Stimulated activated naive CD4-positive, alpha-beta T cell treated with Interleukin-2 at 50 U/mL for 16 hours (primary cell): ENCODE results near the gene FITM2.
"Not testable (repeated sequence)": the region's sequence is repeated elsewhere in the genome, so short reads cannot be mapped to it uniquely, and the experiment has no call there.

Source experiments
- DNase-seq: peaks from one replicate; lab custom pipeline; 2025; lab: John Stamatoyannopoulos, UW

Gene FITM2

GRCh38 chr20:44310664-44311639, at the start of gene FITM2:
Gene FITM2, minus strand, starts transcription at chr20:44311202. Its CDS starts 54 bp downstream, at chr20:44311148.
- DNase-seq, result peak; percentile 97

- no peak for DNase-seq
Measured at GRCh38 chr20:44360221-44360620, 49.2 kb upstream of the FITM2 start.

GRCh38 chr20:44358776-44359175, 47.8 kb upstream of the FITM2 start:
- DNase-seq, result no peak

GRCh38 chr20:44357555-44358125, 46.6 kb upstream of the FITM2 start:
- no peak for DNase-seq

- DNase-seq, result no peak
Measured at GRCh38 chr20:44357020-44357419, 46.0 kb upstream of the FITM2 start.

- no peak for DNase-seq
Measured at GRCh38 chr20:44356353-44356723, 45.3 kb upstream of the FITM2 start.

GRCh38 chr20:44355498-44356352, 44.7 kb upstream of the FITM2 start, which contains the start of gene HNF4A:
Gene HNF4A, plus strand, starts transcription at chr20:44355699. Its CDS starts 106 bp downstream, at chr20:44355805.
- DNase-seq, result no peak

GRCh38 chr20:44354979-44355497, 44.0 kb upstream of the FITM2 start:
- no peak for DNase-seq

- no peak for DNase-seq
Measured at GRCh38 chr20:44350567-44350966, 39.6 kb upstream of the FITM2 start.

GRCh38 chr20:44349349-44349748, 38.3 kb upstream of the FITM2 start:
- no peak for DNase-seq

GRCh38 chr20:44348168-44348659, 37.2 kb upstream of the FITM2 start:
- no peak for DNase-seq

- not testable (repeated sequence) for DNase-seq
Measured at GRCh38 chr20:44345941-44346340, 34.9 kb upstream of the FITM2 start.

- DNase-seq, result no peak
Measured at GRCh38 chr20:44345147-44345546, 34.1 kb upstream of the FITM2 start.

- no peak for DNase-seq
Measured at GRCh38 chr20:44344723-44345122, 33.7 kb upstream of the FITM2 start.

- DNase-seq, result no peak
Measured at GRCh38 chr20:44343162-44343675, 32.2 kb upstream of the FITM2 start.

- DNase-seq, result no peak
Measured at GRCh38 chr20:44342248-44342647, 31.2 kb upstream of the FITM2 start.

GRCh38 chr20:44336725-44337380, 25.9 kb upstream of the FITM2 start, which contains the start of gene R3HDML:
Gene R3HDML, plus strand, starts transcription at chr20:44337043. Its CDS starts 115 bp downstream, at chr20:44337158.
- DNase-seq, result no peak

- DNase-seq, result no peak
Measured at GRCh38 chr20:44336086-44336485, 25.1 kb upstream of the FITM2 start.

GRCh38 chr20:44335675-44336074, 24.7 kb upstream of the FITM2 start:
- DNase-seq, result no peak

- DNase-seq, result no peak
Measured at GRCh38 chr20:44334709-44335108, 23.7 kb upstream of the FITM2 start.

- no peak for DNase-seq
Measured at GRCh38 chr20:44334306-44334705, 23.3 kb upstream of the FITM2 start.
